Smooth muscle cell (in vitro differentiated cells): ENCODE results near the gene GRAMD1A. TPM values are rescaled to one million over a fixed set of nuclear protein-coding genes. Genes with fewer than 3 reads are reported as not detected.

Experiments
- DNase-seq: peaks from one replicate; lab custom pipeline; 2025; ENCODE audit not compliant: unreplicated experiment; lab: John Stamatoyannopoulos, UW
- H2AFZ ChIP-seq: fragments of 200-600 bp; sonication (generic); 2 replicates; pipeline ENCODE4 v1.6.0; 2016; ENCODE audit warnings: antibody characterized with exemption, low read depth, mild to moderate bottlenecking
- H3F3A ChIP-seq: fragments of 200-600 bp; sonication (generic); 2 replicates; pipeline ENCODE4 v1.6.0; 2017; ENCODE audit warnings: antibody characterized with exemption, low read depth
- H3K27ac ChIP-seq: fragments of 200-600 bp; sonication (generic); 2 replicates; pipeline ENCODE4 v1.5.1; 2016; ENCODE audit warnings: low read depth, mild to moderate bottlenecking
- H3K27me3 ChIP-seq: fragments of 200-600 bp; sonication (generic); 2 replicates; pipeline ENCODE4 v1.6.1; 2016; ENCODE audit warnings: low read depth, mild to moderate bottlenecking
- H3K36me3 ChIP-seq: fragments of 200-600 bp; sonication (generic); 2 replicates; pipeline ENCODE4 v1.5.1; 2016; ENCODE audit warnings: low read depth
- H3K4me1 ChIP-seq: fragments of 200-600 bp; sonication (generic); 2 replicates; pipeline ENCODE4 v1.5.1; 2016; ENCODE audit warnings: low read depth
- H3K4me2 ChIP-seq: fragments of 200-600 bp; sonication (generic); 2 replicates; pipeline ENCODE4 v1.6.0; 2016; ENCODE audit warnings: mild to moderate bottlenecking
- H3K4me3 ChIP-seq: fragments of 200-600 bp; sonication (generic); 2 replicates; pipeline ENCODE4 v1.5.1; 2016; ENCODE audit warnings: mild to moderate bottlenecking
- H3K79me2 ChIP-seq: fragments of 200-600 bp; sonication (generic); 2 replicates; pipeline ENCODE4 v1.6.0; 2016; ENCODE audit warnings: low read depth, mild to moderate bottlenecking
- H3K9ac ChIP-seq: fragments of 200-600 bp; sonication (generic); 2 replicates; pipeline ENCODE4 v1.6.0; 2016; ENCODE audit warnings: low read depth
- H3K9me3 ChIP-seq: fragments of 200-600 bp; sonication (generic); replicated peaks from 2 replicates; pipeline ENCODE4 v1.5.1; 2016; ENCODE audit warnings: low read depth
- H4K20me1 ChIP-seq: fragments of 200-600 bp; sonication (generic); 2 replicates; pipeline ENCODE4 v1.6.0; 2016; ENCODE audit warnings: low read depth
- WGBS: methylation state at CpG from one replicate; pipeline ENCODE4 v1.1.7; 2016; ENCODE audit warnings: low lambda C conversion rate; 5-methylcytosine and 5-hydroxymethylcytosine counted together
- polyA plus RNA-seq: library from polyadenylated mRNA; unstranded; fragments of >200 nt; fragmentation: Nextera tagmentation; extraction: Ambion mirVana; gene quantifications from 2 replicates; pipeline ENCODE4 v1.2.1, GENCODE V29; 2016
- total RNA-seq: library from RNA; depleted of rRNA; stranded (reverse); fragments of >200 nt; gene quantifications from 2 replicates; pipeline ENCODE4 v1.2.3, GENCODE V29; 2014
- TF ChIP-seq, protein P1 (sequence below): fragments of 200-600 bp; sonication (generic); IDR thresholded peaks from 2 replicates; pipeline ENCODE4 v1.5.1; 2017; ENCODE audit warnings: borderline replicate concordance, mild to moderate bottlenecking, antibody characterized with exemption; ENCODE audit not compliant: insufficient read depth, poor library complexity, severe bottlenecking

Gene GRAMD1A
- total and polyA plus RNA-seq, 2 experiments from 2014 or later = 27.6 to 59.6 TPM

DNA sequence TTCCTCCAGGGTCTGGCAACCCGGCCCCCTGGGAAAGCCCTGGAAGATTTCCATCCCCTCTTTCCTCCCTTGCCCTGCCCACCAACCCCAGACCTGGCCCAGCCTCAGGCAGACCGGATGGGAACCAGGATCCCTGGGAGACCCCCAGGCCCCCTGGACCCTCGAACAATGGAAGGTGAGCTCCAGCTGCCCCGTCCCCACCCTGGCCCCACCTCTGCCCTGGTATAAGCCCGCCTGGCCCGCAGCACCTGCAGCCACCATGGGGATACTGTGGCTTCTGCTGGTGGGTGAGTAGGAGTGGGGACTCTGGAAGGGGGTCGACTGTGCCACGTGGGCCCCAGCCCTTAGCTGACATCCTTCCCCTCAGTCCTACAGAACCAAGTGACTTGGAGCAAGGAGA lies 73.8 kb downstream of the GRAMD1A start:
- WGBS = 89% methylated on average over 6 of the region's 8 CpGs
- no peak overlapping the region for H2AFZ ChIP-seq

DNA sequence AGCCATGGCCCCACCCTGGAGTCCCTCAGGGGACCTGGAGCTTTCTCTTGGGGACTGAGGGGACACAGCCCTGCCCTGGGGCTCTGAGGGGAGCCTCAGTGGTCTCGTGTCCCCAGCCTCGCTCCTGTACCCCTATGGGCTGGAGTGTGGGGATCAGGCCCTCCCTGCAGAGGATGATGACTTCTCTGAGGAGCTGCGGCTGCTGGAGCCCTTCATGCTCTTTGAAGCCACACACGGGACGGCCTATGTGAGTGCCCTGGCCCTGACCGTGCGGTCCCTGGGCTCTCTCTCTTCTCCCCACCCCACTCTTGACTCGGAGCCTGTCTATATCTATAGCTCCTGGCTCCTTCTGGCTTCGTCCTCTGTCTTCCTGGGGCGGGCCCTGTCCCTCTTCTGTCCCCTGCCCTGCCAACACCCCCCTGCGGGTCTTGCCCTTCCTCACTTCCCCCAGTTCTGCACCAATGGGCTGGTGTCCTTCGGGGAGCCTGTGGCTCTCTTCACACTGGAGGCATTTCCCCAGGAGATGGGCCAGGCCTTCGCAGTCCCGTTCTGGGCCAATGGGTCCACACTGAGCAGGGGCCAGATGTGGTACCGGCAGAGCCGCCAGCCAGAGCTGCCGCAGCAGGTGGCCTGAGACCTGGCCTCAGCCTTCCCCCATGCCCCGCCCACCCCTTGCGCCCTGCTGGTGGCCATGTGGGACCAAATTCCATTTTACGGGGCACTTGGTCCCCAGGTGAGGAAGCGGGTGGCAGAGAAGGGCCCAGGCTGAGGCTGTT lies 74.5 kb downstream of the GRAMD1A start:
- H3K9ac ChIP-seq = no peak overlapping the region
- no peak overlapping the region for H3K27ac ChIP-seq
- no peaks in the 10 kb centered on the region for H3K4me1 ChIP-seq
- no peak overlapping the region for H3K4me3 ChIP-seq
- no peak overlapping the region for H2AFZ ChIP-seq
- WGBS = 92% methylated on average over 21 of the region's 21 CpGs
- no peaks in the 10 kb centered on the region for H3K27me3 ChIP-seq
- no peaks in the 10 kb centered on the region for H3K79me2 ChIP-seq
- DNase-seq = no peak
- TF ChIP-seq, protein P1, sequence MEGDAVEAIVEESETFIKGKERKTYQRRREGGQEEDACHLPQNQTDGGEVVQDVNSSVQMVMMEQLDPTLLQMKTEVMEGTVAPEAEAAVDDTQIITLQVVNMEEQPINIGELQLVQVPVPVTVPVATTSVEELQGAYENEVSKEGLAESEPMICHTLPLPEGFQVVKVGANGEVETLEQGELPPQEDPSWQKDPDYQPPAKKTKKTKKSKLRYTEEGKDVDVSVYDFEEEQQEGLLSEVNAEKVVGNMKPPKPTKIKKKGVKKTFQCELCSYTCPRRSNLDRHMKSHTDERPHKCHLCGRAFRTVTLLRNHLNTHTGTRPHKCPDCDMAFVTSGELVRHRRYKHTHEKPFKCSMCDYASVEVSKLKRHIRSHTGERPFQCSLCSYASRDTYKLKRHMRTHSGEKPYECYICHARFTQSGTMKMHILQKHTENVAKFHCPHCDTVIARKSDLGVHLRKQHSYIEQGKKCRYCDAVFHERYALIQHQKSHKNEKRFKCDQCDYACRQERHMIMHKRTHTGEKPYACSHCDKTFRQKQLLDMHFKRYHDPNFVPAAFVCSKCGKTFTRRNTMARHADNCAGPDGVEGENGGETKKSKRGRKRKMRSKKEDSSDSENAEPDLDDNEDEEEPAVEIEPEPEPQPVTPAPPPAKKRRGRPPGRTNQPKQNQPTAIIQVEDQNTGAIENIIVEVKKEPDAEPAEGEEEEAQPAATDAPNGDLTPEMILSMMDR = no peak
- H3K4me2 ChIP-seq = no peak overlapping the region
- H3K9me3 ChIP-seq = no peaks in the 10 kb centered on the region
- H3F3A ChIP-seq = no peaks in the 10 kb centered on the region
- no peaks in the 10 kb centered on the region for H4K20me1 ChIP-seq
- H3K36me3 ChIP-seq = no peaks in the 10 kb centered on the region

More for the DNA sequence above, 73.8 kb downstream of the GRAMD1A start:
- no peak for DNase-seq
- H3F3A ChIP-seq = no peaks in the 10 kb centered on the region
- TF ChIP-seq, protein P1 = no peak
- H3K4me1 ChIP-seq = peaks cover under 1% of the 10 kb centered on the region
- H3K9me3 ChIP-seq = no peaks in the 10 kb centered on the region
- no peaks in the 10 kb centered on the region for H3K79me2 ChIP-seq
- H3K27me3 ChIP-seq = no peaks in the 10 kb centered on the region
- H4K20me1 ChIP-seq = no peaks in the 10 kb centered on the region
- no peak overlapping the region for H3K27ac ChIP-seq
- no peak overlapping the region for H3K9ac ChIP-seq
- H3K4me3 ChIP-seq = no peak overlapping the region
- no peaks in the 10 kb centered on the region for H3K36me3 ChIP-seq
- H3K4me2 ChIP-seq = no peak overlapping the region

DNA sequence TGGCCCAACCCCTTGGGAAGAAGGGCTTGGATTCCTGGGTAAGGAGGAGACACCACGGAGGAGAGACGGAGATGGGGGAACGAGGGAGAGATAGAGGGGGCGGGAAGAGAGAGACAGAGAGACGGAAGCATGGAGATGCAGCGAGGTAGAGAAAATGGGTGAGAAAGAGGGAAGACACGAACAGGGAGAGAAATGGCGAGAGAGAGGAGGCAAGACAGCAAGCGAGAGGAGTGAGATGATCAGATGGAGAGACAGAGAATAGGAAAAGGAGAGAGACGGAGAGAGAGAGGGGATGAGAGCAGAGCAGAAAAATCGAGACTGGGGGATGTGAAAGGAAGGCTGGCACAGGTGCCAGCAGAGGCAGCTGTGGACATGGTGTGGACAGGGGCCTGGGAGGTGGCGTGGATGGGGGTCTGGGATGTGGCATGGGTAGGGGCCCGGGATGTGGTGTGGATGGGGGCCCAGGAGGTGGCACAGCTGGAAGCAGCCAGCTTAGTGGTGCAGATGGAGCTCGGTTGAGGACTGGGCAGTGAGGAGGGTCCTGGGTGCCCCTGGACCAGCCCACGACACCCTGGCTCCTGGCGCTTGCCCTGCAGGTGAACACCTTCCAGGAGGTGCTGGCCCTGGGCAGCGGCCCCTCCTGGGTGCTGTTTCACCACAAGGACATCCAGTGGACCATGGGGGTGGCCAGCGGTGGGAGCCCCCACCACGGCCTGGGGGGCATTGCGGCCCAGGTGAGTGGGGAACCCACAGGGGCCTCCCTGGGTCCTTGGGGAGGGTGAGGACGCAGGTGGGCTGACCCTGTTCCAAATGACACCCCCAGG lies 75.3 kb downstream of the GRAMD1A start:
- WGBS = 90% methylated on average over 18 of the region's 21 CpGs
- Histone ChIP-seq H3K27me3 (no peaks in the 10 kb centered on the region), H3K79me2 (no peaks in the 10 kb centered on the region), H3K9me3 (no peaks in the 10 kb centered on the region), H3K4me1 (no peaks in the 10 kb centered on the region), H2AFZ (no peak overlapping the region), H3F3A (no peaks in the 10 kb centered on the region), H3K4me2 (no peak overlapping the region), H3K27ac (no peak overlapping the region), H4K20me1 (no peaks in the 10 kb centered on the region), H3K36me3 (no peaks in the 10 kb centered on the region), H3K9ac (no peak overlapping the region), H3K4me3 (no peak overlapping the region)
- TF ChIP-seq, protein P1 = no peak
- DNase-seq = no peak
